Lower lobe of right lung (tissue), 2 donors: ENCODE results near the gene WDR47. TPM values are rescaled to one million over a fixed set of nuclear protein-coding genes. Genes with fewer than 3 reads are reported as not detected.

Source experiments
- ATAC-seq, 2 donors: fragments of 200-7000 bp; cut with Tn5 transposase; one replicate each; pipeline ENCODE4 v1.9.1; 2020 to 2022; ENCODE audit warnings: mild to moderate bottlenecking in 2 of 2, moderate library complexity in 2 of 2
- DNase-seq: peaks from one replicate; pipeline ENCODE4 v3.0.0-alpha.2; 2020
- H3K27ac ChIP-seq: fragments of 200-600 bp; one replicate; pipeline ENCODE4 v1.8.0; 2022
- H3K27me3 ChIP-seq: fragments of 200-600 bp; one replicate; pipeline ENCODE4 v1.8.0; 2022; ENCODE audit warnings: low read depth
- H3K36me3 ChIP-seq: fragments of 200-600 bp; one replicate; pipeline ENCODE4 v1.8.0; 2022; ENCODE audit warnings: mild to moderate bottlenecking
- H3K4me1 ChIP-seq: fragments of 200-600 bp; one replicate; pipeline ENCODE4 v1.8.0; 2022
- H3K4me3 ChIP-seq: fragments of 200-600 bp; one replicate; pipeline ENCODE4 v1.8.0; 2022; ENCODE audit warnings: mild to moderate bottlenecking
- H3K9me3 ChIP-seq: fragments of 200-600 bp; one replicate; pipeline ENCODE4 v1.8.0; 2022
- CTCF ChIP-seq: fragments of 200-600 bp; IDR thresholded peaks from one replicate; pipeline ENCODE4 v1.8.0; 2022; ENCODE audit warnings: antibody characterized with exemption, mild to moderate bottlenecking
- intact Hi-C: fragments of 100-400 bp; cut with DNase I; formaldehyde crosslinking; loops from one replicate; pipeline ENCODE4 v1.11.0; 2022
- total RNA-seq: library from RNA; stranded (reverse); fragmentation: NEBNext Ultra II Directional; extraction: Animal tissue kit (Norgen Biotek cat#: 25700); gene quantifications from one replicate; pipeline ENCODE4 v1.2.1, GENCODE V29; 2021
- donor health status: DM: no; HTN: yes; CAD: no; lungs with severe emphysema.

The WDR47 gene
- total RNA-seq, 1 donor from 2014 or later: 14.3 TPM

- no peak for TF ChIP-seq CTCF
- Histone ChIP-seq H3K27ac (no peak overlapping the region), H3K4me1 (no peaks in the 10 kb centered on the region), H3K27me3 (no peaks in the 10 kb centered on the region), H3K4me3 (no peak overlapping the region), H3K36me3 (no peaks in the 10 kb centered on the region), H3K9me3 (no peaks in the 10 kb centered on the region)
- no peak for DNase-seq
- no peak for ATAC-seq
- intact Hi-C loops: no loop called here
These were observed 6.4 kb upstream of the WDR47 start for GRCh38 chr1:109048335-109048734.

GRCh38 chr1:109047339-109047738 is 5.4 kb upstream of the WDR47 start:
- Histone ChIP-seq H3K4me3 (no peak overlapping the region), H3K36me3 (no peaks in the 10 kb centered on the region), H3K27ac (no peak overlapping the region), H3K4me1 (no peaks in the 10 kb centered on the region), H3K27me3 (no peaks in the 10 kb centered on the region), H3K9me3 (no peaks in the 10 kb centered on the region)
- TF ChIP-seq CTCF: no peak
- intact Hi-C loops: no loop called here
- ATAC-seq: no peak
- DNase-seq: no peak

- H3K4me3 ChIP-seq: no peak overlapping the region
- no peaks in the 10 kb centered on the region for H3K27me3 ChIP-seq
- DNase-seq (no peak), ATAC-seq (no peak)
- intact Hi-C loops: no loop called here
- H3K9me3 ChIP-seq: no peaks in the 10 kb centered on the region
- no peaks in the 10 kb centered on the region for H3K36me3 ChIP-seq
- H3K4me1 ChIP-seq: no peaks in the 10 kb centered on the region
- no peak for TF ChIP-seq CTCF
- H3K27ac ChIP-seq: no peak overlapping the region
These were observed 4.8 kb upstream of the WDR47 start for GRCh38 chr1:109046671-109047070.

GRCh38 chr1:109045595-109045994 is 3.7 kb upstream of the WDR47 start:
- Histone ChIP-seq H3K9me3 (no peaks in the 10 kb centered on the region), H3K4me3 (no peak overlapping the region), H3K27ac (no peak overlapping the region), H3K4me1 (peaks cover 3% of the 10 kb centered on the region), H3K27me3 (no peaks in the 10 kb centered on the region), H3K36me3 (no peaks in the 10 kb centered on the region)
- no peak for TF ChIP-seq CTCF
- no peak for ATAC-seq
- no peak for DNase-seq
- intact Hi-C loops: no loop called here

GRCh38 chr1:109040989-109041620 is 797 bp downstream of the WDR47 start:
- Histone ChIP-seq H3K27me3 (no peaks in the 10 kb centered on the region), H3K9me3 (no peaks in the 10 kb centered on the region), H3K4me1 (peaks cover 11% of the 10 kb centered on the region), H3K27ac (peak overlapping the region; percentile 83), H3K4me3 (peak overlapping the region; percentile 97), H3K36me3 (no peaks in the 10 kb centered on the region)
- no peak for TF ChIP-seq CTCF
- peak; percentile 58 for DNase-seq
- peak; percentile 48 to 58 for ATAC-seq
- intact Hi-C loops: no loop called here
